HepG2 (cell line): ENCODE data around the gene CCDC121. TPM values are rescaled to one million over a fixed set of nuclear protein-coding genes. Genes with fewer than 3 reads are reported as not detected.

Experiments
- BRCA1 ChIP-seq: sonication (generic); formaldehyde crosslinking; IDR thresholded peaks from 2 replicates; pipeline ENCODE4 v1.4.0; 2020; ENCODE audit warnings: missing genetic modification reagents
- GPBP1L1 ChIP-seq: sonication (generic); formaldehyde crosslinking; IDR thresholded peaks from 2 replicates; pipeline ENCODE4 v1.5.0; 2020; ENCODE audit warnings: mild to moderate bottlenecking, missing genetic modification reagents
- HIVEP1 ChIP-seq: sonication (generic); formaldehyde crosslinking; IDR thresholded peaks from 2 replicates; pipeline ENCODE4 v1.4.0; 2020; ENCODE audit warnings: mild to moderate bottlenecking, missing genetic modification reagents
- IRF1 ChIP-seq: sonication (generic); formaldehyde crosslinking; IDR thresholded peaks from 2 replicates; pipeline ENCODE4 v1.4.0; 2020; ENCODE audit warnings: low read depth, mild to moderate bottlenecking, missing genetic modification reagents
- MAZ ChIP-seq, 2 experiments: sonication (generic) in 1 of 2; formaldehyde crosslinking in 1 of 2; IDR thresholded peaks; 2 replicates each; pipeline versions ENCODE4 v1.5.0 to v1.6.1; 2012 to 2020; ENCODE audit warnings: low read depth in 2 of 2, mild to moderate bottlenecking in 2 of 2, borderline replicate concordance in 1 of 2, improper control_type of control experiment in 1 of 2, low read length in 1 of 2, missing genetic modification reagents in 1 of 2, moderate library complexity in 1 of 2
- MEF2D ChIP-seq: sonication (generic); formaldehyde crosslinking; IDR thresholded peaks from 2 replicates; pipeline ENCODE4 v1.5.1; 2020; ENCODE audit warnings: mild to moderate bottlenecking, missing genetic modification reagents
- NFE2L2 ChIP-seq: fragments of 150-350 bp; IDR thresholded peaks from 2 replicates; pipeline ENCODE4 v1.6.1; 2014; ENCODE audit warnings: low read length
- NR2F6 ChIP-seq, 2 experiments: IDR thresholded peaks; 2 replicates each; pipeline ENCODE4 v1.6.1; 2016; ENCODE audit warnings: antibody characterized with exemption in 1 of 2, mild to moderate bottlenecking in 1 of 2
- PLSCR1 ChIP-seq: sonication (generic); formaldehyde crosslinking; IDR thresholded peaks from 2 replicates; pipeline ENCODE4 v1.5.0; 2020; ENCODE audit warnings: missing genetic modification reagents, mild to moderate bottlenecking, borderline replicate concordance
- POLR2AphosphoS5 ChIP-seq: IDR thresholded peaks from 2 replicates; pipeline ENCODE4 v1.6.1; 2012; ENCODE audit warnings: low read depth, low read length
- POLR2G ChIP-seq: fragments of 200-400 bp; formaldehyde crosslinking; IDR thresholded peaks from 2 replicates; pipeline ENCODE4 v1.6.1; 2018; ENCODE audit warnings: mild to moderate bottlenecking, low read depth, low read length, moderate library complexity
- SYNCRIP ChIP-seq: fragments of 200-400 bp; formaldehyde crosslinking; IDR thresholded peaks from 2 replicates; pipeline ENCODE4 v1.6.1; 2018; ENCODE audit warnings: mild to moderate bottlenecking, low read depth, low read length; ENCODE audit not compliant: insufficient read depth
- TCF12 ChIP-seq, 2 experiments: fragments of 450-650 bp in 1 of 2; sonication (generic) in 1 of 2; formaldehyde crosslinking in 1 of 2; IDR thresholded peaks; 2 replicates each; pipeline versions ENCODE4 v1.6.1 to v1.8.0; 2017 to 2022; ENCODE audit warnings: antibody characterized with exemption in 1 of 2, mild to moderate bottlenecking in 1 of 2, missing genetic modification reagents in 1 of 2, moderate library complexity in 1 of 2
- THAP9 ChIP-seq: sonication (generic); formaldehyde crosslinking; IDR thresholded peaks from 2 replicates; pipeline ENCODE4; 2020; ENCODE audit warnings: missing genetic modification reagents, mild to moderate bottlenecking, borderline replicate concordance
- ZFP82 ChIP-seq: sonication (generic); formaldehyde crosslinking; IDR thresholded peaks from 2 replicates; pipeline ENCODE4 v1.5.1; 2020; ENCODE audit warnings: mild to moderate bottlenecking, missing genetic modification reagents, borderline replicate concordance
- ZNF275 ChIP-seq: sonication (generic); formaldehyde crosslinking; IDR thresholded peaks from 2 replicates; pipeline ENCODE4 v1.8.0; 2022; ENCODE audit warnings: missing genetic modification reagents, mild to moderate bottlenecking, inconsistent platforms, borderline replicate concordance
- ZNF326 ChIP-seq: sonication (generic); formaldehyde crosslinking; IDR thresholded peaks from 2 replicates; pipeline ENCODE4 v1.4.0; 2020; ENCODE audit warnings: missing genetic modification reagents, borderline replicate concordance
- ZNF441 ChIP-seq: sonication (generic); formaldehyde crosslinking; IDR thresholded peaks from 2 replicates; pipeline ENCODE4 v1.7.0; 2021; ENCODE audit warnings: missing genetic modification reagents, borderline replicate concordance
- ZNF547 ChIP-seq: sonication (generic); formaldehyde crosslinking; IDR thresholded peaks from 2 replicates; pipeline ENCODE4 v1.5.1; 2020; ENCODE audit warnings: mild to moderate bottlenecking, missing genetic modification reagents
- ZNF644 ChIP-seq: IDR thresholded peaks from 2 replicates; pipeline ENCODE4 v1.6.1; 2016; ENCODE audit warnings: low read depth
- ZSCAN20 ChIP-seq: sonication (generic); formaldehyde crosslinking; IDR thresholded peaks from 2 replicates; pipeline ENCODE4 v1.4.0; 2020; ENCODE audit warnings: missing genetic modification reagents, mild to moderate bottlenecking, borderline replicate concordance
- polyA plus RNA-seq, 8 experiments: library from polyadenylated mRNA; depleted of rRNA in 3 of 8; stranded (reverse) in 7 of 8; unstranded in 1 of 8; fragments of >200 nt; fragmentation: Illumina TruSeq in 4 of 8; extraction: Trizol in 4 of 8; gene quantifications; 2 replicates each; pipeline versions ENCODE4 v1.2.1 to v1.2.3, GENCODE V29; 2011 to 2016; ENCODE audit warnings: low read depth in 4 of 8, missing spikeins in 1 of 8, mixed read lengths in 1 of 8; ENCODE audit not compliant: insufficient read depth in 1 of 8
- total RNA-seq, 5 experiments: library from RNA; depleted of rRNA; stranded (reverse); fragments of >200 nt; fragmentation: Illumina TruSeq; extraction: Trizol; gene quantifications; 2 replicates each; pipeline ENCODE4 v1.2.3, GENCODE V29; 2016; ENCODE audit warnings: low read depth in 1 of 5

CCDC121 gene
- total and polyA plus RNA-seq, 2 of the 13 experiments (the other 11 are each of a cell fraction or from before 2014, with no cell fraction given): 1.9 to 3.0 TPM

- TF ChIP-seq ZNF275 (CRISPR knock-in tag): peak; percentile 96
- TF ChIP-seq BRCA1: no peak; the same call in 1 of the 2 replicates
- peak; percentile 80; the same call in 1 of the 2 replicates for TF ChIP-seq THAP9
- no peak for TF ChIP-seq IRF1 (CRISPR knock-in tag)
- TF ChIP-seq ZNF644: no peak
- TF ChIP-seq ZFP82 (CRISPR knock-in tag): 0 out of 2 replicates have a peak, but pooled peaks have one; percentile 12
- peak; percentile 90 for TF ChIP-seq POLR2G
- 0 out of 2 replicates have a peak, but pooled peaks have one; percentile 14 for TF ChIP-seq ZNF326 (CRISPR knock-in tag)
- TF ChIP-seq GPBP1L1 (CRISPR knock-in tag): no peak
- TF ChIP-seq POLR2AphosphoS5: peak; percentile 94
- no peak for TF ChIP-seq HIVEP1 (CRISPR knock-in tag)
- TF ChIP-seq MAZ (IDR thresholded peaks at IDR 0.05; ENCODE audit: borderline replicate concordance, low read depth, low read length): peak; percentile 65
- TF ChIP-seq MAZ (CRISPR knock-in tag; IDR thresholded peaks at IDR 0.05; ENCODE audit: low read depth): peak; percentile 79
- TF ChIP-seq NR2F6 (IDR thresholded peaks at IDR 0.05): no peak
- TF ChIP-seq NR2F6 (CRISPR knock-in tag; IDR thresholded peaks at IDR 0.05): peak; percentile 28; the same call in 1 of the 2 replicates
- no peak for TF ChIP-seq SYNCRIP
- TF ChIP-seq PLSCR1 (CRISPR knock-in tag): no peak
- 0 out of 2 replicates have a peak, but pooled peaks have one; percentile 55 for TF ChIP-seq MEF2D (CRISPR knock-in tag)
- TF ChIP-seq ZNF547 (CRISPR knock-in tag): peak; percentile 67
- no peak for TF ChIP-seq TCF12 (IDR thresholded peaks at IDR 0.05)
- no peak for TF ChIP-seq TCF12 (CRISPR knock-in tag; IDR thresholded peaks at IDR 0.05)
- TF ChIP-seq ZSCAN20 (CRISPR knock-in tag): no peak
- TF ChIP-seq ZNF441 (CRISPR knock-in tag): no peak
- 0 out of 2 replicates have a peak, but pooled peaks have one; percentile 4 for TF ChIP-seq NFE2L2
Measured at GRCh38 chr2:27582695-27583389, 46.0 kb downstream of the CCDC121 start, which contains the start of gene ZNF512 (continued).
